ENCODE data around the gene PAGE4. TPM values are rescaled to one million over a fixed set of nuclear protein-coding genes. Genes with fewer than 3 reads are reported as not detected.

The PAGE4 gene, protein sequence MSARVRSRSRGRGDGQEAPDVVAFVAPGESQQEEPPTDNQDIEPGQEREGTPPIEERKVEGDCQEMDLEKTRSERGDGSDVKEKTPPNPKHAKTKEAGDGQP
- total RNA-seq (2014; rRNA removed; shearing (Covaris generic)): not detected in 2 replicates

DNA sequence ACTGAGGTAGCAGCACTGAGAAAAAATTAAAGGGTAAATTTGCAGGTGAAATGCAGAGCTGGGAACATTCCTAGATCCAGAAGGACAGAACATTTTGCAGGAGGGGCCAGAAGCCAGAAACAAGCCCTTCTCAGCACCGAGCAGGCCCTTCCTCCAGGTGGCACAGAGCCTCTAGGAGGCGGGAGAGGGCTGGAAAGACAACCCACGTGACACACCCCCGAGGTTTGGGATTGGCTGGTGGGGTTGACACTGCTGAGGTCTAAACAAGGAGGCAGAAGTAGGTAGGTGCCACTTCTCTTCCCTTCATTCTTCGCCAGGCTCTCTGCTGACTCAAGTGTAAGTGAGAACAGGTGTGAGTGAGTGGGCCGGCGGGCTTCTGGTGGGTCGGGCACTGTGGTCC lies at the start of gene PAGE4:
PAGE4 (plus strand) TSS at position 288 of the 400 bp plus-strand sequence. CDS start 1,126 bp downstream, outside the sequence.
- DNase-seq (ENCODE audit: low read depth): no peak

DNA sequence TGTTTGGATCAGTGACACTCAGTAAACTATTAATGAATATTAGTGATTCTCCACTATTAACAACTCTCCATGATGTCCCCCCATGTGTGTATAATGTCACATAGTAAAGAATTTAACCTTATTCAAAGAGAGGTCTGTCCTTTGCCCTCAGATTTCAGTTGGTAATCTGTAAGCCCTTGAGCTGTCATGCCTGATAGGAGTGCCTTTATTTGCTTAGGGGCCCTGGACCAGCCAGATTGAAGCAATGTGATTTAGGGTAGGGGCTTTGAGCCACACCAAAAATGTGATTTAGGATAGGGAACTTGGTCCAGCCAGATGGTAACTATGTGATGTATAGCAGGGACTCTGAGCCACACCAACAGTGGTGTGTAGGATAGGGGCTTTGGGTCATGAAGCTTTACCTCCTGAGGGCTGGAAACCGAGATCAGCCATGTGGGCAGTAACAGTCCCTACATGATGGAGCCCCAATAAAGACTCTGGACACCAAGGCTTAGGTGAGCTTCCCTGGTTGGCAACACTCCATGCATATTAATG lies 44.3 kb upstream of the PAGE4 start:
- DNase-seq (ENCODE audit: low read depth): no peak

DNA sequence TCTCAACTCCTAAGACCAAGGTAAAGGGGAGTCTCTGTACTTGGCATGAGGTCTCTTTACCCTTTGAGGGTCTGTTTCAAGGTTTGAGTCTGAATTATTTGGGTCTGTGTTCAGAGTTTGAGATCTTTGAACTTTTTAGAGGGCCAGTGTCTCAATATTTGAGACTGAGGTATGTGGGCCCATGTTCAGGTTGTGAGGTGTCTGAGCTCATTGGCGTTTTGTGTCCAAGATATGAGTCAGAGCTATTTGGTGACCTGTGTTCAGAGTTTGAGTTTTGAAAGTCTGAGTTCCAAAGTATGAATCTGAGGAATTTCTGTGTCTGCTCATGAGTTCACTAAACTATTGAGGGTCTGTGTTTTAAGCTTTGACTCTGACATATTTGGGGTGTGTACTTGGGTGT lies 36.7 kb upstream of the PAGE4 start:
- DNase-seq (ENCODE audit: low read depth): no peak

DNA sequence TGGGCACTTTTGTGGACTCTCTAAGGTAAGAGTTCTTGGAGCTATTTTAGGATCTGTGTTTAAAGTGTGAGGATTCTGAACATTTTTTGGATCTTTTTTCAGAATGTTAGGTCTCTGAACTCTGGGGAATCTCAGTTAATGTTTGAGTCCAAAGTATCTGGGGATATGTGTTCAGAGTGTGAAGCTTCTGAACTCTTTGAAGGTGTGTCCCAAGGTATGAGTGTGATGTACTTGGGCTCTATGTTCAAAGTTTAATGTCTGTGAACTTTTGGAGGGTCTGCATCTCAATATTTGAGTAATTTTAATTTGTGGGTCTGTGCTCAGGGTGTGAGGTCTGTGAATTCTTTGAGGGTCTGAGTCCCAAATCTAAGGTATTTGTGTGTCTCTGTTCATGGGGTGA lies 35.4 kb upstream of the PAGE4 start:
- DNase-seq (ENCODE audit: low read depth): no peak

DNA sequence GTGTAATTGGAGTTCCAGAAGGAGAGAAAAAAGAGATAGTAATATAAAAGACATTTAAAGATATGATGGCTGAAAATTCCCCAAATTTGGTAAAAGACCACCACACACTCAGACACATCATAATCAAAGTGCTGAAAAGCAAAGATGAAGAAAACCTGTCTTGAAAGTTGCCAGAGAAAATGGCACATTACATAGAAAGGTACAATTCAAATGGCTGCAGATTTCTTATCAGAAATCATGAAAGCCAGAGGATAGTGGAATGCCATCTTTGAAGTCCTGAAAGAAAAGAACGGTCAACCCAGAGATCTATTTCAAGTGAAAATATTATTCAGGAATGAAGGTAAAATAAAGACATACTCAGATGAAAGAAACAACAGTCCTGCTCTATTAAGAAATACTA lies 29.3 kb upstream of the PAGE4 start:
- DNase-seq (ENCODE audit: low read depth): no peak

DNA sequence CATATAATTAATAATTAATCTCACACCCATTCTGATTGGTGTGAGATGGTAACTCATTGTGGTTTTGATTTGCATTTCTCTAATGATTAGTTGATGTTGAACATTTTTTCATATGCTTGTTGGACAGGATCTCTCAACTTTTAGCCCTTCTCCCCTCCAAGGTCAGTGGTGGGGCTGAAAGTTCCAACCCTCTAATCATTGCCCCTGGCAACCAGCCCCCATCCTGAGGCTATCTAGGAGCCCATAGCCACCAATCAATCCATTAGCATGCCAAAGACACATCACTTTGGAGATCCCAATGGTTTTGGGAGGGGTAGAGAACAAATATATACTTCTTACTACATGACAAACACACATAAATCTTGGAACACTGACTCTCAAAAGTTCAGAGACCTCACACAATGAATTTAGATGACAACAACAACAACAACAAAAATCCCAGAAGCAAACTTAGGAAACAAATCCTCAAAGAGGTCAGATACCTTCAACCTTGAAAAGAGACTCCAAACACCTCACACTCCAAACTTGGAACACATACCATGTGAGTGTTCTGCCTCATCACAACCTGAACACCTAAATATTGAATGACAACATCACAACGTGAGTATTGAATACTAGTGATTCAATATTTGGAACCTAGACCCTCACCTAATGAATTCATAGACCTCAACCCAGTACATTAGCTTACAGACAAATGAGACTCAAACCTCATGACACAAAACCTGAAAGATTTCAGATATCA lies 19.0 kb upstream of the PAGE4 start:
- DNase-seq (ENCODE audit: low read depth): peak; percentile 0

DNA sequence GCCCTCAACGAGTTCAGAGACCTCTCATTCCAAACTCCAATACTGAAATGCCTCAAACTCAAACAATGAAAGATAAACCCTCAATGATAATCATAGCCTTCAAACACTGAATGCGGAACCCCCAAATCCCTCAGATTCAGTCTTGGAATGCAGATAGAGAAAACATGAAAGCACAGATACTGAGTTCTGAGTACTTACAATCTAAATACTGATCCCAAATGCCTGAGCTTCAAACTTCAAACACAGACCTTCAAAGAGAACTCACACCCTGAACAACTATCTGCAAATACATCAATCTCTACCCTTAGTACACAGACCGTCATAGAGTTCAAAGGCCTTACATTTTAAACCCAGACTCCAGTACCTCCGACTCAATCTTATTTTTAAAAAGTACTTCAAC lies 16.9 kb upstream of the PAGE4 start:
- no peak for DNase-seq (ENCODE audit: low read depth)

DNA sequence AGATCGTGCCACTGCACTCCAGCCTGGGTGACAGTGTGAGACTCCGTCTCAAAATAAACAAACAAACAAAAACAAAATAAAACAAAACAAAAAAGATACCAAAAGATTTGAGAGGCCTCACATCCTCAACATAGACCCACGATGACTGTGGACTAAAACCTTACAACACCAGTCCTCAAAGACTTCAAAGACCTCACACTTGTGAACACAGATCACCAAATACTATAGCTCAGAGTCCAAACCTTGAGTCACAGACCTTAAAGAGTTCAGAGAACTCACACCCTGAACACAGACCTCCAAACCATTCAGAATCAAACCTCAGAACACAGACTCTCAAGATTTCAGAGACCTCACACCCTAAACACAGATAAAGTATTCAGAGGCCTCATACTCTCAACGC lies 12.7 kb upstream of the PAGE4 start:
- DNase-seq (ENCODE audit: low read depth): no peak

DNA sequence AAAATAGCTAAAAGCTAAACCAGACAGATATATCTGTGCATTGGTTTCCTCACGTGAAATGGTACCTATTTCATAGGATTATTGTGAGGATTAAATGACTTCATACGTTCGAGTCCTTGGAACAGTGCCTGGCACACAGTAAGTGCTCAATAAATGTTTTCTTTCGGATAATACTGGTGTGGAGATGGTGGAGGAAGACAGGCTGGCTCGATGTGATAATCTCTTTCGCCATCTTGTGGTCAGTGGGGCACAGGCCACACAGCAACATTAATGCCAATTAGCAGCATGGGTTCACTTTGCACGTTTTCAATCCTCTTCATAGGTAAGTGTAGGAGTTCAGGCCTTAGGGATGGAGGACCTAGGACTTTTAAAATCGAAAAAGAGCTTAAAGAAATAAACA lies 9.3 kb downstream of the PAGE4 start:
- peak; percentile 24 for DNase-seq (ENCODE audit: low read depth)

DNA sequence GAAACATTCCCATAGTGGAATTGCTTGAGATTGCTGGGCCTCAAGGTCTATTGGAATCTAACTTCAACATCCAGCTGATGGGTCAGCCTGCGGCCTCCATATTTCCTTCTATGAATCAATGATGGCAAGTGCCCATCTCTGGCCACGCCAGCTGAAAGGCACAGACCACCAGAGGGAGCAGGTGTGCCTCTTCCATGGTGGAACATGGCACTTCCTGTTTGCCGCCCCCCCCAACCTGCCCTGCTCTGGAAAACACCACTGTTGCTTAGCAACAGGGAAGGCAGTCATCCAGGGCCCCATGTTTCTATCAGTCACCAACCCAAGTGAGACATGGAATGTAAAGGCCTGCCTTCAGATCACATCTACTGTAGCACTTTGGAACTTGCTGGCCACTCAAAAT lies 11.6 kb downstream of the PAGE4 start:
- peak; percentile 85 for DNase-seq (ENCODE audit: low read depth)

DNA sequence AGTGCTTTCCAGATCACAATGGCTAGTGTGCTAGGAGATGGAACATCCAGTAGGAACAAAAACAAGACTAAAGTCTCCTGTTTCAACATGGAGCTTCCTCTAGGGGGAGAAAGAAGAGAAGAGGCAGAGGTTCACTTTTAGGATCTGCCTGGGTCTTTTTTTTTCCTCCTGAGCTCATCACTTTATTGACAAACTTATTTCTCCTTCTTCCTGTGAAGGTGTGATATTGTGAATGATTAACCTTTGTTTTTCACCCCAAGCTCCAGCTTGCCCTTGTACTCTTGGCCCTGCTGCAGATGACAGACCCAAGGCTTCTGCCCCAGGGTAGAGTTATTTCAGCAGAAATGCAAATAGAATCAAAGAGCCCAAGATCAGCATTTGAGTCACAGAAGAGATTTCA lies 13.5 kb downstream of the PAGE4 start:
- no peak for DNase-seq (ENCODE audit: low read depth)

DNA sequence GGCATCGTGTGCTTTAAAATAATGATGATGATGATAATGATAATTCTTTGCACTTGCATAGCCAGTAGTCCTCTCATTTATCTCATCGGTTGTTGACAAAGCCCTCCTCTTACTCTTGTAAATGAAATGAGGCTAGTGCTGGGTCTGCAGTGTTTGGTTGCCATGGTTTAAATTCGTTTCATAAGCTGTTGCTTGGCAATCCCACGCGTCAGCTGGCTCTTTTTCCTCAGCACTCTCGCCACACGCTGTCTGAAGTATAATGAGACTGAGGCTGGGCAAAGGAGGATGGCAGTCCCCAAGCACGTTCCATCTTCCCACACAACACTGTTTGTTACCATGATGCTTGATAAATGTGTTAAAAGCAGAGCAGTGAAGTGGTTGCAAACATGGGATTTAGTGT lies 15.5 kb downstream of the PAGE4 start:
- no peak for DNase-seq (ENCODE audit: low read depth)

DNA sequence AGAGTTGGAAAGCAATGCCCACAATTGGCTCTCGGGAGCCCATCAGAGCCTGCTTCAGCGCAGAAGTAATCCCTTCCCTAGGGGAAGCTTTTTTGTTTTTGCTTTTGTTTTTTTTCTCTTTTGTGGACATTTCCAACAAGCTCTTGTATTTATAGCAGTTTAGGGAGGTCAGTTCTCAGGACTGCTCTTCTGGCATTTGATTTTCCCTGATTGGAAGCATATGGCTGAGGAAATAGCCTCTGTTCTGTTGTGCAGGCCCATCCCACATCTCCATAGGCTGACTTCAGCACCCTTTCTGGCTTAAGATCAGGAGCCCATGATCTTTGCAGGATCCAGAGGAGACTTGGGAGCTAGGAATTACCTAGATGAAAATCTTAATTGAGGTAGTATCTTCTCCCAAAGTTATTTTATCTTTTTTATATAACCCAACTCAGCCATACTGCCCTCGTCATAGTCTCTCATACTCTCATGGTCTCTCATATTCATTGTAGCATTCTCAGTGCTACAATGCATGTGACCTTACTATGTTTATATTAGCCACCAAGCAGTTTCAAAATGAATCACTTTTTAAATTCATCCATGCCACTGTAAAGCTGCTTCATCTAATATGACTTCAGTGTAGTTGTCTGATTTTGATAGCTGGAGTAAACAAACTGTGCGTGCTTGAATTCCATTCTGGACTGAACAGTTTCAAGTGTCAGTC lies 16.7 kb downstream of the PAGE4 start:
- no peak for DNase-seq (ENCODE audit: low read depth)

DNA sequence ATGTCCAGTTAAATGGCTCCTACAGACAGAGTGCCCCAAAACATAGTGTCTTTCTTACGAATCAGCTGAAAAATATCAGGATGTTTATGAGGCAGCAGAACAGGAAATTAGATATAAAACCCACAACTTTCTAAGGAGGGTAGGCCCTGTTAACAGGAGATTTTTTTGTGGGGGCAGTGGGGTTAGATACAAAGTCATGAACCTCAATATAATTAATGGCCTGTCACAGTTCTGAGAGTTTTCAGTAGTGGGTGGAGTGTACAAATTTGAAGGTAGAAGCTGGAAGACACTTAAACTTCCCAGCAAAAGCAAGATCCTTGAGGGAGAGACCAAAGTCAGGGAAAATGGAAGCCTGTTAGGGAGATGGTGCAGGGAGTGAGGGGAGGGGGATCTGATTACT lies 17.4 kb downstream of the PAGE4 start:
- no peak for DNase-seq (ENCODE audit: low read depth)

DNA sequence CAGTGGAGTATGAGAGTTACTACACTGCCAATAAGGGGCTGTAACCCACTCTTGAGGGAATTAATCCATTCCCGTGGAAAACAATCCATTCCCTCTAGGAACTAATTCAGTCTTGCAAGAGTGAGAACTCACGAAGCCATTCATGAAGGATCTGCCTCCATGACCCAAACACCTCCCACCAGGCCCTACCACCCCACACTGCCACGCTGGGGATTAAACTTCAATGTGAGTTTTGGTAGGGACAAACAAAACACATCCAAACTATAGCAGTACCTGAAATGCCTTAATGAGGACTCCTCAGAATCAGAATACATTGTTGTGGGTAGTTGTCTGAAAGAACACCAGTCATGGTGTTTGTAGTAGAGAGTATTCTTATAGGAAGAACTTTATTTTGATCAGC lies 19.2 kb downstream of the PAGE4 start:
- no peak for DNase-seq (ENCODE audit: low read depth)

DNA sequence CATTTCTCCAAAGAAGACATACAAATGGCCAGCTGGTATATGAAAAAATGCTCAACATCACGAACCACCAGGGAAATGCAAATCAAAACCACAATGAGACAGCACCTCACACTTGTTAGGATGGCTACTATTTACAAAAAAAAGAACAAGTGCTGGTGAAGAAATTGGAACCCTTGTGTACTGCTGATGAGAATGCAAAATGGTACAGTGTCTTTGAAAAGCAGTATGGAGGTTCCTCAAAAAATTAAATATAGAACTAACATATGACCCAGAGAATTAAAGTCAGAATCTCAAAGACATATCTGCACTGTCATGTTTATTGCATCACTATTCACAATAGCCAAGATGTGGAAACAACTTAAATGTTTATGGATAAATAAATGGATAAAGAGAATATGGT lies 20.9 kb downstream of the PAGE4 start:
- no peak for DNase-seq (ENCODE audit: low read depth)

DNA sequence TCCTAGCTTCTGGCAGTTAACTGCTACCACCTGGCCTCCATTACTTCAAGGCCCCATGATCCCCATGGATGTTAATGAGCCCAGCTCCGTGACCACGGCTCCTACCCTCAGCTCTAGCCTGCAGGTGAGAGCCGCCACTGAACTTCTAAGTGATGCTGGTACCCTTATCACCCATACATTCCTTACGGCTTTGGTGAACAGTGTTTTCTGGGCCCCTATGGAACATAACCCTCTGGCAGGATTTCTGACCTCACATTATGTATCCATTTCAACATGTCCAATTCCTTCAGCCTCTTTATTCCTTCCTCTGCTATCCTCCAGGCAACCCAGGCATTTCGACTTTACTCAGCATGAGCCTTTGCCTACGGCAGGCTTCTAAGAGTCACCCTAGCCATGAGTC lies 24.6 kb downstream of the PAGE4 start:
- DNase-seq (ENCODE audit: low read depth): no peak

DNA sequence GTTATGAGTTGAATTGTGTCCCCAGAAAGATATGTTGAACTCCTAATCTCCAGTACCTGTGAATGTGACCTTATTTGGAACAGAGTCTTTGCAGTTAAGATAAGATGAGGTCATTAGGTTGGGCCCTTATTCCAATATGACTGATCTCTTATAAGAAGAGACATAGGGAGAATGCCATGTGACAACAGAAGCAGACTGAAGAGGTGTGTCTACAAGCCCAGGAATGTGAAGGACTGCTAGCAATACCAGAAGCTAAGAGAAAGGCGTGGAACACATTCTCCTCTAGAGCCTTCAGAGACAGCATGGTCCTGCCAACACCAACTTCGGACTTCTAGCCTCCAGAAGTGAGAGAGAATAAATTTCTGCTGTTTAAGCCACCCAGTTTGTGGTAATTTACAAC lies 27.7 kb downstream of the PAGE4 start:
- no peak for DNase-seq (ENCODE audit: low read depth)

DNA sequence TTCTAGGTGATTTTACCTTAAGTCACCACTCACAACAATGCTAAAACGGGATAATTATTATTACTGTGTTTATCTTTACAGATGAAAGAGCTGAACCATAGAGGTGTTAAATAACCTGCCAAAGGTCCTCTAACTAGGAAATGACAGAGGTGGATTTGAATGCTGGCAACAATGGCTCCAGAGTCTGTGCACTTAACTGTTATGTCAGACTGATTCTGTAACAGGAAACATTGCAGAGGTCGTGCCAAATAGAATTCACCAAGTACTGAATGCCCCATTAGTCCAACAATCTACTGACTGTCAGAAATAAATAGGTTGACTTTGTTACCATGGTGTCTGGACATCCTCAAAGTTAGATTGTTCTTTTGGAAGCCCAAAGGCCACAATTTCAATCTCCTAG lies 29.2 kb downstream of the PAGE4 start:
- no peak for DNase-seq (ENCODE audit: low read depth)

DNA sequence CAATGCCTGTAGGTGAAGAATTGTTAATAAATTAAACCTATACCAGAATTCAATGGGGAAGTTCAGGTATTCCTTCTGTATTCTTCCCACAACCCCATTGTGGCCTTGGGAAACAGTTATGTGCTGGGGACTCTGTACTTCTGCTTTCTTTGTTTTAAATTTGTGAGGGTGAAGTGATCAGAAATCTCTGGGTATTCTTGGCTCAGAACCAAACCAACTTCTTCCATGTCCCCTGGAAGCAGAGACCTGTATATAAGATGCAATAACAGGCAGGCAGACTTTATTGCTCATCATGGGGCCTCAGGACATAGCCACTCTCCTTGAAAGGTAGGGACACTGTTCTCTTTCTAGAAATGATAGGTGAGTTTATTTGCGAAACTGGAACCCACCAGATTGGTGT lies 30.4 kb downstream of the PAGE4 start:
- no peak for DNase-seq (ENCODE audit: low read depth)

DNA sequence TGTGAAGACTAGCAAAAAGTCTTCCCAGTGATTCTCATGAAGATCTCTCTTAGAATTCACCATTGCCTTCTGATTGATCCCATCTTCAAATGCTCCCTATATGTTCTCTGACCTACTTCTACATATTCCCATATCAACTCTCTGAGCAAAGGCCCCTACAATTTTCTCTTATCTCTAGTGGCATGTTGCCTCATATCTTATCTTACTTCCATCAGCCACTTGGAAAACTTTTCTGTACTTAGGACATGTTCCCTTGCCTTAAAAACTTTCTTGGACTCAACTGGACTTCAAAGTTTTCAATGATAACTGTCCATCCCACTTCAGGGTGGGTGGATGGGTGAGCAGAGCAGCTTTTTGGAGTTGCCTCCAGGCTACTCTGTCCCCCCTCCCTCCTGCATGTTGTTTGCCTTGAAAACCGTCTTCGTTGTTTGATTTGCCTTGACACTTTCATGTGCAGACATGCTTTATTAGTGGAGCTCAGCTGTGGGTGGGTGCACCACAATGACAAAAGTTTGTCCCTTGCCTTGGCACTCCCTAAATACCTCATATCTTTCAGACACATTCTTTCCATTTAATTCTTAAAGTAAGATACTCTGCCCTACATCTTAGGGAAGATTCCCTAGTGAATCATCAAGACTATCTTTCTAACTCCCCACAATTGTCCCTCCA lies 31.9 kb downstream of the PAGE4 start:
- DNase-seq (ENCODE audit: low read depth): no peak

DNA sequence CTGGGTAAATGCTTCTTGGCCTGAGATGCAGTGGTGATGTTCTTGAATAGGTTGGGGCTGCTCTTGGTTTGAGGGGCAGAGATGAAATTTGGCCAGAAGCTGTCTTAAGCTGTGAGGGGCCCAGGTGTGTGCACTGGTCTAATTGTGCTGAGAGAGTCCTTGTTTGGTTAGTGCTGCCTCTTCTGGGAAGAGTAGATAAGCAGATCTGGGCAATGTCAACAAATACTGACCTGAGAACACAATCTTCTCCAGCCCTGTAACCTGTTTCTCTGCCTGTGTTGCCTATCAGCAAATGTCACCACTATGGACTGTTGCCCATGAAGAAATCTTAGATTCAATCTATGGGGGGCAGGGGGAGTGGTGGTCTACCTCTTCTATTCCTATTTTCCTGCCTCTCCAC lies 33.0 kb downstream of the PAGE4 start:
- no peak for DNase-seq (ENCODE audit: low read depth)

DNA sequence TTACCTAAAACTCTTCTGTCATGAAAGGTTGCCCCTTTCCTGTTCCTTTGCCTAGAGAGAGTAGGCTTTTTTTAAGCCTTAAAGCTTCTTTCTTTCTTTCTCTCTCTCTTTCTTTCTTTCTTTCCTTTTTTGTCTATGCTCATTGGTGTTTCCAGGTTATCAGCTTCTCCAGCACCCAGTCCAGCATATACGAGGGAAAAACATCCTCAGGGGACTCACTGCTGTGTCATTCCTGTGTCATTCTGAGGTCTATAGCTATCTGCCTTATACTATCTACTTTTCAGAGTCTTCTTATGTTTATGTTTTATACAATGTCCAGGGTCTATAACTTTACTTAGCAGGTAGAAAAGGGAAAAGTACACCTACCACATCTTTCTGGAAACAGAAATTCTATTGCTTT lies 39.6 kb downstream of the PAGE4 start:
- DNase-seq (ENCODE audit: low read depth): no peak

All from M059J (cell line).